GM18520 (cell line): Measurements from ENCODE around the gene SDCCAG8.

Source experiments
- ATAC-seq: cut with Tn5 transposase; IDR thresholded peaks from one replicate; pipeline ENCODE4 v1.9.1; 2021; ENCODE audit not compliant: unreplicated experiment

SDCCAG8 gene

DNA sequence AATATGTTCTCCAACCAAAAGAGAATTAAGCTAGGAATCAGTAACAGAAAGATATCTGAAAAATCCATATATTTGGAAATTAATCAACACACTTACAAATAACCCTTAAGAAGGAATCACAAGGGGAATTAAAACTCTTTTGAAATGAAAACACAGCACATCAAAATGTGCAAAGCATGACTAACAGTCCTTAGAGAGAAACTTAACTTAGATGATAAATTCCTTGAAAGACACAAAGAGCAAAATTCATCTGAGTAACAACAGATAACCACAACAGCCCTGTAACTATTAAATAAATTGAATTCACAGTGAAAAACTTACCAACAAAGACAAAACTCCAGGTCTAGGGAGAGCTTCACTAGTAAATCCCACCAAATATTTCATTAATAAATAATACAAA lies 283.8 kb downstream of the SDCCAG8 start:
- no peak for ATAC-seq

DNA sequence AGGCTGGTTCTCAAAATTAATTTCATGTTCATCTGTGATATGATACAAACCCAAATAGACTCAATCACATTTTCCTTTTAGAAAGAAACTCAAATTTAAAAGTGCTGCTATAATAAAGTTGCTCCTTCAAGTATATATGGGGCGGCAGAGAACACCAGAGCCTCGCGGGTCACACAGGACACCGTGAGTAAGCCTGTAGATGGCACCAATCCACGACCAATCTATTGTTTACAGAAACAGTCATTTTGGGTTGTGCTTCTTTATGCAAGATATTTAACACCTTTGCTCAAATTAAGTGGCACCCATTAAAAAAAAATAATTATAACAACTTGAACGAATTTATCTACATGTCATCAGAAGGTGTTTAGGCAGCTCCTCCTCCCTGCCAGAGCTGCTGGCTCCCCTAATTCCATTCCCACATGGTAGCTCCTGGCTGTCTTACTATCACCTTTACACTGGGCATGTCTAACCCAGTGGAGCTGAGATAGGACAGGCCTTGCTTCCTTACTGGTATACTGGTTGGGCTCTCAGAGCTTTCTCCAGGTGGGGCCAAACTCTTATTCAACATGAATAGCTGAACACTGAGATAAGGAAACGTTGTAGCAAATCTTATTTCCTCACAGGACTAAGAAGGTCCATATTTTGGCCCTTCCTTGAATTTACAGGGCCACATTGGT lies 287.0 kb downstream of the SDCCAG8 start:
- ATAC-seq: no peak

DNA sequence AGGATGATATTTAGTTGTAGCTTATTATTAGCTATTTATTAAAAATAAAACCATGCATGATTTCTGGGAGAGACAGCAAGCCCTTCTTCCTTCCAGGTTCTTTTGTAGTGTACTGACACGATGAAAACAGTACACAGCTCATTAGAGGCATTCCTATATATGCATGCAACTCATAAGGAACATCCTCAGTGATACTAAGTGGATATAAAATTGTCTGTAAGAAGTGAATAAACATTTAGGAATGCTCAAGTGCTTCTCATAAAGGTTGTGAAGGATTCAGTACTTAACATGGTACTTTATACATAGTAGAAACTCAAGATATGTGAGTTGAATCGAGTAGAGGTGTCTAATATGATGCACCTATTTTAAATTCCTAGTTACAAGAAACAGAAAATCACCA lies 287.7 kb downstream of the SDCCAG8 start:
- no peak for ATAC-seq

DNA sequence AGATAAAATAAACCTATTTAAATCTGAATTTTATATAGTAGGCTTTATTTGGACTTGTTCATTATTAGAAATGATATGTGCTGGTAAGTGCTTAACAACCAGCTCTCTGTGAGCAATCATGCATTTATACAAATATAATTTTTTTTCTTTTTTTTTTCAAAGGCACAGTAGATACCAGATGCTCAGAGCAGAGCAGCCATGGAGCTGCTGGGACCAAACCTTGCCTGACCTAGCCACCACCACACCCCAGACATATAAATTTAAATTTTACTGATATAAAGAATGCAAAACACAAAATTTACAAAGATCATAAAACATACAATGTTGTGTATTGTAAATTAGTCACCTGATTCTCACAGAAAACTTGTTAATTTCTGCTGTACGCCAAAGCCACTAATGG lies 290.6 kb downstream of the SDCCAG8 start:
- ATAC-seq: no peak

DNA sequence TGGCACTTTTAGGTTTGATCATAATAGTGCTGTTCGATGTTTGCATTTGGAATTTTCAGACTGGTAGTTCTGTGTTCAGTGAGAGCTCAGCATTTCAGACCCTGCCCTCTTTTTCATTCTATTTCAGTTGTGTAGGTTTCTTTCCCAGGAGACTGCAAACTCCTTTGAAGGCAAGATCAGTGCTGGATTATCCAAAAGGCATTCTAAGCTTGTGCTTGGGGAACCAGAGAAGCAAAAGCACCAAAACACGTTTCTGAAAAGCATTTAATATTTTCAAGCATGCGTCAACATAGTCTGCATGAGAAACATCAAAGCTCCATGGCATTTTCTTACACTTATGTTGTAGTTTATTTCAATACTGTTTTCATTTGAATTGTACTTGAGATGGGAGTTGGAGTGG lies 292.1 kb downstream of the SDCCAG8 start:
- ATAC-seq: no peak

DNA sequence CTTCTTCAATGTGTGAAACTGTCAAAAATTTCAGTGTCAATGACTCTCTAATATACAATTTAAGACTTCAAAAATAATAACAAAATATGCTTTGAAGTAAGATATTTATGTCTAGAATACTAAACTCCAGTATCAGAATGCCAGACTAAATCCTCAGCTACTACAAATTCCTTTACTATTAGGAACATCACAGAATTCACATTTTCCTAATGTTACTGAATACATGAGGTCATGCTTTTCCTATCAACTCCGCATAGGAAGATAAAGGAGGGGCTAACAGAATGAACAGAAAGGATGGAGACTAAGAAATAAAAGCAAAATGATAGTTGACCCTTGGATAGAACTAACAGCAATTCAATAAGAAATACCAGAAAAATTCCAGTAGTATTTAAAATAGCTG lies 292.7 kb downstream of the SDCCAG8 start:
- ATAC-seq: no peak

DNA sequence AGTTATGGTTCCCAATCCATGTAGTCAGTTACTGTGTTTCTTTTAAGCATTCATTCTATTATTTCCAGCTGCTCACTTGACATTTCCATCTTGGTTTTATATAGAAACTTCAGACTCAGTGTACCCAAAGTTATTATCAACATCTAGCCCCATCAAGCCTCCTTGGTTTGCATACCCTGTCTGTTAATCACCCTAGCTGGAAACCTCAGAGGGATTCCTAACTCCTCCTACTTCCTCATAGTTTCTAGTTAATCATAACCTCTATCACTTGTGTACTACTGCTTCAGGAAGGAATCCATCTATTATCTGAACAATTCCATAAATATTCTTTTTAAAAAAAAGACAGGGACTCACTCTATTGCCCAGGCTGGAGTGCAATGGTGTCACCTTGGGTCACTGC lies 293.3 kb downstream of the SDCCAG8 start:
- ATAC-seq: no peak
